Upper lobe of left lung (tissue), 4 donors: ENCODE results near the gene ITSN1.

Experiments
- EP300 ChIP-seq, 4 donors: sonication (generic); formaldehyde crosslinking; IDR thresholded peaks; one replicate each; pipeline ENCODE4 v1.5.1; 2017; ENCODE audit warnings: antibody characterized with exemption in 4 of 4, control low read depth in 2 of 4
- POLR2A ChIP-seq, 4 donors: fragments of 450-650 bp; IDR thresholded peaks; one replicate each; pipeline ENCODE4 v1.5.1; 2016 to 2017; ENCODE audit warnings: antibody characterized with exemption in 4 of 4, mild to moderate bottlenecking in 2 of 4
- TF ChIP-seq, protein P1 (sequence below), 6 experiments: fragments of 450-650 bp in 4 of 6; fragments of 200-600 bp in 2 of 6; sonication (generic) in 2 of 6; IDR thresholded peaks; one replicate each; pipeline ENCODE4 v1.5.1; 2016 to 2019; ENCODE audit warnings: antibody characterized with exemption in 6 of 6

DNA sequence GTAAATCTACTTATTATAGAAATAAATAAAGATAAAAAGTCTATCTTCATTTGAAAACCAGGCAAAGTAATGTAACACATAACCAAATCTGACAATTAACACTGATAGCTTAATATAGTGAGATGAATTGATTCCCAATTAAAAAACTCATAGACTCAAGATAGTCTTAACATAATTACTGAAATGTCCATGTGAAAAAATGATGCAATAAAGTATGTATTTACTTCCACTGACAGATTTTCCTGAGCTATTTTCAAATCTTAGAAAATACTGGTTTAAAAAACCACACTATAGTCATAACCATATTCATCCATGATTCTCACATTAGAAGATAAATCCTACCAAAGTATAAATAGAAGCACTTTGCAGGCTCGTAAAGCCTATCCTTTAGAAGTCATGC lies 44.2 kb upstream of the ITSN1 start:
- TF ChIP-seq, protein P1, sequence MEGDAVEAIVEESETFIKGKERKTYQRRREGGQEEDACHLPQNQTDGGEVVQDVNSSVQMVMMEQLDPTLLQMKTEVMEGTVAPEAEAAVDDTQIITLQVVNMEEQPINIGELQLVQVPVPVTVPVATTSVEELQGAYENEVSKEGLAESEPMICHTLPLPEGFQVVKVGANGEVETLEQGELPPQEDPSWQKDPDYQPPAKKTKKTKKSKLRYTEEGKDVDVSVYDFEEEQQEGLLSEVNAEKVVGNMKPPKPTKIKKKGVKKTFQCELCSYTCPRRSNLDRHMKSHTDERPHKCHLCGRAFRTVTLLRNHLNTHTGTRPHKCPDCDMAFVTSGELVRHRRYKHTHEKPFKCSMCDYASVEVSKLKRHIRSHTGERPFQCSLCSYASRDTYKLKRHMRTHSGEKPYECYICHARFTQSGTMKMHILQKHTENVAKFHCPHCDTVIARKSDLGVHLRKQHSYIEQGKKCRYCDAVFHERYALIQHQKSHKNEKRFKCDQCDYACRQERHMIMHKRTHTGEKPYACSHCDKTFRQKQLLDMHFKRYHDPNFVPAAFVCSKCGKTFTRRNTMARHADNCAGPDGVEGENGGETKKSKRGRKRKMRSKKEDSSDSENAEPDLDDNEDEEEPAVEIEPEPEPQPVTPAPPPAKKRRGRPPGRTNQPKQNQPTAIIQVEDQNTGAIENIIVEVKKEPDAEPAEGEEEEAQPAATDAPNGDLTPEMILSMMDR (IDR thresholded peaks at IDR 0.05) = no peak
- TF ChIP-seq EP300 (IDR thresholded peaks at IDR 0.05) = no peak
- TF ChIP-seq POLR2A (IDR thresholded peaks at IDR 0.05) = no peak
